ENCODE measurements around the gene DBN1. TPM values are rescaled to one million over a fixed set of nuclear protein-coding genes. Genes with fewer than 3 reads are reported as not detected.

The DBN1 gene
- total and polyA plus RNA-seq, 9 of the 15 experiments (the other 6 are each of a cell fraction or from before 2014, with no cell fraction given): 0.25 to 87.2 (median 27.9) TPM

- peak; percentile 70 for TF ChIP-seq RBM22 (IDR thresholded peaks at IDR 0.05; ENCODE audit: low read depth, low read length, poor library complexity, severe bottlenecking)
Measured at GRCh38 chr5:177447066-177447610, 26.3 kb downstream of the DBN1 start (continued).

GRCh38 chr5:177446200-177447065, 27.0 kb downstream of the DBN1 start, which contains the start of gene PRR7:
Gene PRR7 (plus strand): TSS chr5:177446814. CDS start chr5:177455068, 8,254 bp downstream.
- in situ Hi-C loops (cut with MboI): loop anchor here (5.0 kb wide), 1 partner anchor 54 kb away; no protein-coding TSS in a partner anchor
- 1% methylated on average over 65 of the region's 89 CpGs for WGBS (ENCODE audit: insufficient coverage, low coverage, missing lambda C conversion rate)
- TF ChIP-seq KAT2B (IDR thresholded peaks at IDR 0.05; ENCODE audit: low read depth, low read length): no peak
- TF ChIP-seq NFATC3 (IDR thresholded peaks at IDR 0.05): no peak
- no peak for TF ChIP-seq TBL1XR1 (IDR thresholded peaks at IDR 0.05; ENCODE audit: low read length in 2 of 2)
- no peak for TF ChIP-seq TRIM25 (IDR thresholded peaks at IDR 0.05; ENCODE audit: borderline replicate concordance)
- peak; percentile 79; the same call in 1 of the 2 replicates for TF ChIP-seq GATAD2B (IDR thresholded peaks at IDR 0.05; ENCODE audit: borderline replicate concordance)
- TF ChIP-seq GTF2E2 (tag; IDR thresholded peaks at IDR 0.05): no peak
- no peak for TF ChIP-seq BCL6 (CRISPR knock-in tag; IDR thresholded peaks at IDR 0.05)
- no peak; the same call in 1 of the 2 replicates for TF ChIP-seq RFX7 (CRISPR knock-in tag; IDR thresholded peaks at IDR 0.05)
- TF ChIP-seq CBX5 (IDR thresholded peaks at IDR 0.05; ENCODE audit: borderline replicate concordance, low read depth): no peak
- no peak for TF ChIP-seq ZNF76 (CRISPR knock-in tag; IDR thresholded peaks at IDR 0.05; ENCODE audit: borderline replicate concordance)
- no peak for TF ChIP-seq FOSL1 (tag; conservative IDR thresholded peaks at IDR 0.05)
- no peak for TF ChIP-seq ZNF354B (CRISPR knock-in tag; IDR thresholded peaks at IDR 0.05)
- TF ChIP-seq MECOM (CRISPR knock-in tag; IDR thresholded peaks at IDR 0.05): no peak
- no peak for TF ChIP-seq MCM2 (IDR thresholded peaks at IDR 0.05; ENCODE audit: low read depth)
- TF ChIP-seq YBX1 (IDR thresholded peaks at IDR 0.05): no peak
- TF ChIP-seq BCOR (IDR thresholded peaks at IDR 0.05): no peak
- TF ChIP-seq E2F5 (CRISPR knock-in tag; IDR thresholded peaks at IDR 0.05): no peak
- TF ChIP-seq ZKSCAN3 (CRISPR knock-in tag; IDR thresholded peaks at IDR 0.05): no peak

More at GRCh38 chr5:177446200-177447065, 27.0 kb downstream of the DBN1 start, which contains the start of gene PRR7:
- DNase-seq (ENCODE audit: extremely low read depth in 1 of 4, low spot score in 3 of 4): peak; percentile 80 to 86 (median 86)
- H3K27me3 ChIP-seq (ENCODE audit: control insufficient read depth in 2 of 2, insufficient read depth in 2 of 2, low read length in 2 of 2): no peaks in the 10 kb centered on the region
- peak within 1 kb of the TSS; percentile 81 for H3K4me2 ChIP-seq (ENCODE audit: insufficient read depth, low read length)
- peaks cover 25% of the 10 kb centered on the region for H4K20me1 ChIP-seq (replicated peaks; ENCODE audit: control insufficient read depth, insufficient read depth, low read length)
- peak within 1 kb of the TSS; percentile 62 for H3K4me3 ChIP-seq
- H3K27ac ChIP-seq (ENCODE audit: extremely low read depth, low read depth, low read length): peak within 1 kb of the TSS; percentile 59
- H3K4me1 ChIP-seq (replicated peaks in 1 of 2; ENCODE audit: control insufficient read depth in 2 of 2, insufficient read depth in 2 of 2, low read length in 2 of 2): peaks cover 19 to 53% of the 10 kb centered on the region in 2 experiments
- ChIA-PET POLR2A (interaction anchor here (0.5 to 11.8 kb wide), 9 partner anchors 8 to 52 kb away, joined by 3 to 210 read pairs (median 10); partner anchors contain the start of gene GRK6), CTCF (ENCODE audit: low intra/inter-chr PET ratio) (interaction anchor here (0.6 to 1.9 kb wide), 3 partner anchors 42 to 76 kb away, joined by 3 to 9 read pairs (median 3); no protein-coding TSS in a partner anchor)
- BruUV-seq (replicated peaks): no TSS peak
- intact Hi-C loops (cut with micrococcal nuclease): loop anchor here (2.0 kb wide), 1 partner anchor 332 kb away; no protein-coding TSS in a partner anchor
- ATAC-seq: peak; percentile 59
- H3K9me1 ChIP-seq (ENCODE audit: control insufficient read depth, insufficient read depth, low read length): peaks cover 3% of the 10 kb centered on the region
- peak within 1 kb of the TSS; percentile 67 for H2AFZ ChIP-seq (ENCODE audit: low read depth, low read length)
- FAIRE-seq: peak; percentile 68
- H3K36me3 ChIP-seq (ENCODE audit: control insufficient read depth, insufficient read depth, low read length): peaks cover 18% of the 10 kb centered on the region; the same call in 1 of the 3 replicates
- no peaks in the 10 kb centered on the region for H3K9me3 ChIP-seq (replicated peaks; ENCODE audit: control insufficient read depth, insufficient read depth, low read depth, low read length)
- H3K9ac ChIP-seq (ENCODE audit: insufficient read depth in 1 of 2, low read depth in 2 of 2, low read length in 2 of 2): peak within 1 kb of the TSS; percentile 53 to 95
- H3K79me2 ChIP-seq (ENCODE audit: control insufficient read depth, insufficient read depth, low read length): no peaks in the 10 kb centered on the region

Measured in K562 (cell line).